Measurements from ENCODE around the gene CLDN16. TPM values are rescaled to one million over a fixed set of nuclear protein-coding genes. Genes with fewer than 3 reads are reported as not detected.

CLDN16 gene
- total RNA-seq, 1 experiment from 2014 or later: not detected

DNA sequence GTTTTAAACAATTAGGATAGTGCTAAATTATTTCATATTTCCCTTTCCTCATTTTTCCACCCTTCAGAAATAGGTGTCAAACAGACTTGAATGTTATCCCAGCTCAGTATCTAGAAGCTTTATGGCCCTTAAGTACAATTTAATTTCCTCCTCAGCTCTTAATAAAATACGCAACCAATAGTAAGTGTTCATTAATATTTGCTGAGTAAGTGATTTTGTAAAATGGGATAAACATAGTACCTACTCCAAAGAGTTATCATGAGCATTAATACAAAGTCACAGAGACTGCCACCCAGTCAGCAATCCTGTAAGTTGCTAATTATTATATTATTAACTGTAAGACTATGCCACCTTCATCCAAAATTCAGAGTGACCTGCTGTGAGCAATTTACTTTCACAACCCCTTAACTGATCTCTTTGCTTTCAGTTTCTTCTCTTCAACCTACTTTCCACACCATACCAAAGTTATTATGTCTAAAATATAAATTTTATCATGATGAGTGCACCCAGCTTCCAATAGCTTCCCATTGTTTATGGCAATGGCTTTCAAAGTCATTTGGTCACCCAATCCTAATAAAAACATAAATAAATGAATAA is 35.0 kb upstream of the CLDN16 start:
- ChIA-PET POLR2A (no interaction called here), CTCF (no interaction called here), RAD21 (ENCODE audit: low non-redundant PET in 1 of 2, low total read pairs in 2 of 2, uncharacterized antibody in 2 of 2, unreplicated experiment in 2 of 2) (no interaction called here)
- ATAC-seq (no peak), DNase-seq (ENCODE audit: low read depth, low spot score) (no peak)
- Histone ChIP-seq H3K9me2 (ENCODE audit: insufficient read depth) (no peaks in the 10 kb centered on the region), H3K27me3 (ENCODE audit: insufficient read depth, low read length) (no peaks in the 10 kb centered on the region), H2AFZ (ENCODE audit: low read depth, low read length, poor library complexity, severe bottlenecking) (no peak overlapping the region), H4K20me1 (ENCODE audit: insufficient read depth) (no peaks in the 10 kb centered on the region), H3K9me3 (ENCODE audit: control insufficient read depth in 1 of 2, insufficient read depth in 1 of 2, low read depth in 1 of 2, low read length in 2 of 2) (no peaks in the 10 kb centered on the region), H3K36me3 (ENCODE audit: control insufficient read depth in 1 of 2, insufficient read depth in 2 of 2, low read length in 2 of 2) (no peaks in the 10 kb centered on the region), H3K27ac (ENCODE audit: low read depth, low read length) (no peak overlapping the region), H3K4me2 (ENCODE audit: low read length) (no peak overlapping the region), H3K4me3 (replicated peaks in 1 of 2; ENCODE audit: low read depth in 1 of 2, low read length in 2 of 2) (no peak overlapping the region), H3K9ac (ENCODE audit: low read length) (no peak overlapping the region), H3K79me2 (ENCODE audit: insufficient read depth, low read length) (no peaks in the 10 kb centered on the region), H3K4me1 (ENCODE audit: control insufficient read depth in 1 of 2, insufficient read depth in 2 of 2, low read length in 2 of 2) (no peaks in the 10 kb centered on the region)
- no TSS peak for BruUV-seq (replicated peaks)
- intact Hi-C loops (cut with micrococcal nuclease): no loop called here
- TF ChIP-seq, protein P1, sequence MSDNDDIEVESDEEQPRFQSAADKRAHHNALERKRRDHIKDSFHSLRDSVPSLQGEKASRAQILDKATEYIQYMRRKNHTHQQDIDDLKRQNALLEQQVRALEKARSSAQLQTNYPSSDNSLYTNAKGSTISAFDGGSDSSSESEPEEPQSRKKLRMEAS (IDR thresholded peaks at IDR 0.05): no peak
- TF ChIP-seq ZNF274 (IDR thresholded peaks at IDR 0.05; ENCODE audit: low read depth, low read length): no peak
- TF ChIP-seq EGR1 (IDR thresholded peaks at IDR 0.05; ENCODE audit: low read depth): no peak
- TF ChIP-seq, protein P2, sequence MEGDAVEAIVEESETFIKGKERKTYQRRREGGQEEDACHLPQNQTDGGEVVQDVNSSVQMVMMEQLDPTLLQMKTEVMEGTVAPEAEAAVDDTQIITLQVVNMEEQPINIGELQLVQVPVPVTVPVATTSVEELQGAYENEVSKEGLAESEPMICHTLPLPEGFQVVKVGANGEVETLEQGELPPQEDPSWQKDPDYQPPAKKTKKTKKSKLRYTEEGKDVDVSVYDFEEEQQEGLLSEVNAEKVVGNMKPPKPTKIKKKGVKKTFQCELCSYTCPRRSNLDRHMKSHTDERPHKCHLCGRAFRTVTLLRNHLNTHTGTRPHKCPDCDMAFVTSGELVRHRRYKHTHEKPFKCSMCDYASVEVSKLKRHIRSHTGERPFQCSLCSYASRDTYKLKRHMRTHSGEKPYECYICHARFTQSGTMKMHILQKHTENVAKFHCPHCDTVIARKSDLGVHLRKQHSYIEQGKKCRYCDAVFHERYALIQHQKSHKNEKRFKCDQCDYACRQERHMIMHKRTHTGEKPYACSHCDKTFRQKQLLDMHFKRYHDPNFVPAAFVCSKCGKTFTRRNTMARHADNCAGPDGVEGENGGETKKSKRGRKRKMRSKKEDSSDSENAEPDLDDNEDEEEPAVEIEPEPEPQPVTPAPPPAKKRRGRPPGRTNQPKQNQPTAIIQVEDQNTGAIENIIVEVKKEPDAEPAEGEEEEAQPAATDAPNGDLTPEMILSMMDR (IDR thresholded peaks at IDR 0.05 in 2 of 3, conservative IDR thresholded peaks at IDR 0.05 in 1 of 3; ENCODE audit: borderline replicate concordance in 1 of 3, insufficient read depth in 1 of 3, low read depth in 2 of 3, low read length in 2 of 3): no peak
- TF ChIP-seq YY1 (IDR thresholded peaks at IDR 0.05; ENCODE audit: extremely low read depth, insufficient replicate concordance, low read depth, low read length): no peak
- no peak for TF ChIP-seq CEBPB (IDR thresholded peaks at IDR 0.05; ENCODE audit: low read depth)
- no peak for TF ChIP-seq SRF (IDR thresholded peaks at IDR 0.05; ENCODE audit: low read depth)
- no peak for TF ChIP-seq FOSL1 (IDR thresholded peaks at IDR 0.05; ENCODE audit: low read depth)

Data from HCT116 (cell line).